Left lung (tissue), 10 donors: ENCODE results near the gene CACNA1C. TPM values are rescaled to one million over a fixed set of nuclear protein-coding genes. Genes with fewer than 3 reads are reported as not detected.
A peak's percentile ranks its signal among the peaks of the same experiment; 100 is the strongest.

Experiments
- ATAC-seq: fragments of 200-7000 bp; cut with Tn5 transposase; one replicate; pipeline ENCODE4 v1.9.1; 2020; ENCODE audit warnings: moderate library complexity
- DNase-seq, 4 donors: peaks; one replicate each; pipeline ENCODE4 v3.0.0-alpha.2; 2013 to 2020
- H3K27ac ChIP-seq, 2 donors: fragments of 200-600 bp; sonication (generic) in 1 of 2; one replicate each; pipeline versions ENCODE4 v1.5.0 to v1.8.0; 2020 to 2021
- H3K27me3 ChIP-seq, 2 donors: fragments of 200-600 bp; sonication (generic) in 1 of 2; one replicate each; pipeline versions ENCODE4 v1.5.0 to v1.8.0; 2020 to 2021
- H3K36me3 ChIP-seq, 2 donors: fragments of 200-600 bp; sonication (generic) in 1 of 2; one replicate each; pipeline versions ENCODE4 v1.5.0 to v1.8.0; 2020 to 2021
- H3K4me1 ChIP-seq, 2 donors: fragments of 200-600 bp; one replicate each; pipeline ENCODE4 v1.8.0; 2021
- H3K4me3 ChIP-seq, 2 donors: fragments of 200-600 bp; sonication (generic) in 1 of 2; one replicate each; pipeline versions ENCODE4 v1.5.0 to v1.8.0; 2020 to 2021; ENCODE audit warnings: mild to moderate bottlenecking in 1 of 2
- H3K9me3 ChIP-seq, 2 donors: fragments of 200-600 bp; sonication (generic) in 1 of 2; one replicate each; pipeline versions ENCODE4 v1.5.0 to v1.8.0; 2020 to 2021
- CTCF ChIP-seq, 2 donors: fragments of 200-600 bp; sonication (generic) in 1 of 2; IDR thresholded peaks; one replicate each; pipeline versions ENCODE4 v1.5.0 to v1.8.0; 2021; ENCODE audit warnings: antibody characterized with exemption in 2 of 2
- intact Hi-C, 2 donors: fragments of 100-400 bp; cut with DNase I; formaldehyde crosslinking; loops; one replicate each; pipeline versions ENCODE4 v1.11.2 to v1.14.2; 2022
- polyA plus RNA-seq, 6 donors: library from polyadenylated mRNA; unstranded; fragments of 120-200 nt; gene quantifications; one replicate each; pipeline ENCODE4 v1.2.1, GENCODE V29; 2013; ENCODE audit not compliant: insufficient read length in 6 of 6
- total RNA-seq, 2 donors: library from RNA; stranded (reverse); fragmentation: NEBNext Ultra II Directional; extraction: Animal tissue kit (Norgen Biotek cat#: 25700); gene quantifications; one replicate each; pipeline ENCODE4 v1.2.1, GENCODE V29; 2021
- donor health status: DM: no; HTN: yes; CAD: no.
- donor health status: DM: no; HTN: no; CAD: no.

The CACNA1C gene
- total and polyA plus RNA-seq, 8 donors: 11.9 to 21.9 (median 14.2) TPM

- no peak overlapping the region for H3K27ac ChIP-seq
- H3K27me3 ChIP-seq: peaks cover 0 to 18% of the 10 kb centered on the region in 2 donors
- H3K4me3 ChIP-seq: no peak overlapping the region
- ATAC-seq: no peak
- no peak for TF ChIP-seq CTCF (IDR thresholded peaks at IDR 0.05)
- no peaks in the 10 kb centered on the region for H3K9me3 ChIP-seq
- H3K36me3 ChIP-seq: no peaks in the 10 kb centered on the region
- DNase-seq: no peak
- intact Hi-C loops: no loop called here
- H3K4me1 ChIP-seq: peaks cover 0 to 4% of the 10 kb centered on the region in 2 donors
These were observed 219.2 kb downstream of the CACNA1C start for GRCh38 chr12:2271961-2272360.

- Histone ChIP-seq H3K27me3 (peaks cover 0 to 7% of the 10 kb centered on the region in 2 donors), H3K4me1 (no peaks in the 10 kb centered on the region), H3K9me3 (no peaks in the 10 kb centered on the region), H3K4me3 (no peak overlapping the region), H3K27ac (no peak overlapping the region), H3K36me3 (no peaks in the 10 kb centered on the region)
- TF ChIP-seq CTCF (IDR thresholded peaks at IDR 0.05): no peak
- intact Hi-C loops: no loop called here
- ATAC-seq: peak; percentile 62
- DNase-seq: no peak
These were observed 220.5 kb downstream of the CACNA1C start for GRCh38 chr12:2273288-2273687.

GRCh38 chr12:2273751-2274150 lies 221.0 kb downstream of the CACNA1C start:
- H3K27me3 ChIP-seq: peaks cover 0 to 2% of the 10 kb centered on the region in 2 donors
- DNase-seq (no peak), ATAC-seq (no peak)
- H3K36me3 ChIP-seq: no peaks in the 10 kb centered on the region
- no peak for TF ChIP-seq CTCF (IDR thresholded peaks at IDR 0.05)
- no peaks in the 10 kb centered on the region for H3K9me3 ChIP-seq
- no peak overlapping the region for H3K27ac ChIP-seq
- intact Hi-C loops: no loop called here
- H3K4me1 ChIP-seq: no peaks in the 10 kb centered on the region
- H3K4me3 ChIP-seq: no peak overlapping the region

- ATAC-seq: no peak
These were observed 221.9 kb downstream of the CACNA1C start for GRCh38 chr12:2274733-2275132.

More at GRCh38 chr12:2274733-2275132, 221.9 kb downstream of the CACNA1C start:
- Histone ChIP-seq H3K4me1 (no peaks in the 10 kb centered on the region), H3K27ac (no peak overlapping the region), H3K27me3 (no peaks in the 10 kb centered on the region), H3K4me3 (no peak overlapping the region), H3K9me3 (no peaks in the 10 kb centered on the region), H3K36me3 (no peaks in the 10 kb centered on the region)
- no peak for DNase-seq
- TF ChIP-seq CTCF (IDR thresholded peaks at IDR 0.05): no peak
- intact Hi-C loops: no loop called here
